H1 (cell line): Measurements from ENCODE around the gene CAP2. TPM values are rescaled to one million over a fixed set of nuclear protein-coding genes. Genes with fewer than 3 reads are reported as not detected.

Experiments used
- CTCF ChIA-PET: fragments of 300-600 bp; sonication (Branson Sonifier 250); formaldehyde crosslinking; loops from one replicate; lab custom pipeline; 2021; ENCODE audit not compliant: partially characterized antibody; lab: Charles Lee
- POLR2A ChIA-PET: fragments of 300-600 bp; sonication (Branson Sonifier 250); formaldehyde crosslinking; loops from one replicate; lab custom pipeline; 2021; ENCODE audit warnings: inconsistent platforms; ENCODE audit not compliant: partially characterized antibody; lab: Charles Lee
- DNase-seq, 2 experiments: peaks; one replicate each; pipeline versions ENCODE4 v3.0.0 to v3.0.0-alpha.2; 2010 to 2022; ENCODE audit warnings: low spot score in 2 of 2, low read depth in 1 of 2, mixed read lengths in 1 of 2
- FAIRE-seq: peaks from 2 replicates; lab custom pipeline; 2011; peaks lifted over from hg19 to GRCh38; lab: Jason Lieb, UNC
- H2AFZ ChIP-seq: 2 replicates; pipeline ENCODE4 v1.8.1; 2012; ENCODE audit warnings: low read length, inconsistent platforms
- H2AK5ac ChIP-seq: 2 replicates; pipeline ENCODE4 v1.6.1; 2013; ENCODE audit warnings: low read depth, low read length
- H2BK120ac ChIP-seq: replicated peaks from 2 replicates; pipeline ENCODE3; 2013; ENCODE audit warnings: low read depth, low read length, inconsistent platforms
- H2BK12ac ChIP-seq: 2 replicates; pipeline ENCODE4 v1.6.1; 2013; ENCODE audit warnings: low read depth, low read length
- H2BK15ac ChIP-seq: 2 replicates; pipeline ENCODE4 v1.6.1; 2013; ENCODE audit warnings: low read length
- H2BK20ac ChIP-seq: 2 replicates; pipeline ENCODE4 v1.6.1; 2013; ENCODE audit warnings: low read length
- H2BK5ac ChIP-seq: 2 replicates; pipeline ENCODE4 v1.6.1; 2013; ENCODE audit warnings: low read depth, low read length
- H3K14ac ChIP-seq: 2 replicates; pipeline ENCODE4 v1.6.1; 2013; ENCODE audit warnings: inconsistent platforms; ENCODE audit not compliant: insufficient read length
- H3K18ac ChIP-seq: 2 replicates; pipeline ENCODE4 v1.6.1; 2013; ENCODE audit warnings: low read length; ENCODE audit errors: extremely low read depth
- H3K23ac ChIP-seq: 2 replicates; pipeline ENCODE4 v1.6.1; 2013; ENCODE audit warnings: inconsistent platforms; ENCODE audit not compliant: insufficient read length
- H3K23me2 ChIP-seq: 2 replicates; pipeline ENCODE4 v1.6.1; 2013; ENCODE audit warnings: low read depth, low read length
- H3K27ac ChIP-seq: 2 replicates; pipeline ENCODE4 v1.6.1; 2011; ENCODE audit warnings: low read depth, low read length, inconsistent platforms
- H3K27me3 ChIP-seq, 4 experiments: replicated peaks in 1 of 4; 1 replicate in 1 of 4; 2 replicates in 3 of 4; pipeline versions ENCODE4 v1.6.1 to v1.8.1; 2011 to 2013; ENCODE audit warnings: low read length in 3 of 4, mild to moderate bottlenecking in 3 of 4, inconsistent platforms in 2 of 4, mixed read lengths in 2 of 4, moderate library complexity in 1 of 4; ENCODE audit not compliant: control insufficient read depth in 3 of 4, insufficient read depth in 3 of 4; ENCODE audit errors: extremely low read depth in 1 of 4
- H3K36me3 ChIP-seq, 4 experiments: 2 replicates each; pipeline versions ENCODE4 v1.6.1 to v1.8.1; 2011 to 2013; ENCODE audit warnings: mild to moderate bottlenecking in 4 of 4, low read length in 3 of 4, moderate library complexity in 2 of 4, control low read depth in 1 of 4, inconsistent platforms in 1 of 4; ENCODE audit not compliant: insufficient read depth in 4 of 4, control insufficient read depth in 2 of 4
- H3K4ac ChIP-seq: replicated peaks from 2 replicates; pipeline ENCODE3; 2013; ENCODE audit warnings: low read length, low read depth, mixed read lengths, inconsistent platforms; ENCODE audit not compliant: insufficient read length
- H3K4me1 ChIP-seq, 4 experiments: replicated peaks in 1 of 4; 1 replicate in 1 of 4; 2 replicates in 3 of 4; pipeline versions ENCODE4 v1.6.1 to v1.8.1; 2011 to 2013; ENCODE audit warnings: low read length in 3 of 4, inconsistent platforms in 2 of 4, mixed read lengths in 1 of 4; ENCODE audit not compliant: insufficient read depth in 4 of 4, control insufficient read depth in 3 of 4
- H3K4me2 ChIP-seq, 2 experiments: 2 replicates each; pipeline versions ENCODE4 v1.6.1 to v1.8.1; 2011 to 2013; ENCODE audit warnings: low read depth in 2 of 2, low read length in 2 of 2, control low read depth in 1 of 2, inconsistent platforms in 1 of 2, mild to moderate bottlenecking in 1 of 2; ENCODE audit not compliant: insufficient read depth in 1 of 2
- H3K4me3 ChIP-seq, 4 experiments: fragments of 200-600, 300-600 bp in 1 of 4; sonication (generic), shearing (Covaris generic), sonication (Bioruptor Twin) in 1 of 4; 2 replicates each; pipeline versions ENCODE4 v1.5.1 to v1.8.1; 2011 to 2016; ENCODE audit warnings: low read length in 4 of 4, low read depth in 3 of 4, control low read depth in 2 of 4, inconsistent platforms in 2 of 4, mild to moderate bottlenecking in 2 of 4, mixed read lengths in 1 of 4, moderate library complexity in 1 of 4; ENCODE audit not compliant: insufficient read depth in 2 of 4; ENCODE audit errors: extremely low read depth in 1 of 4
- H3K56ac ChIP-seq: replicated peaks from 2 replicates; pipeline ENCODE3; 2013; ENCODE audit warnings: low read depth, mild to moderate bottlenecking, mixed read lengths, low read length, inconsistent platforms; ENCODE audit not compliant: insufficient read length
- H3K79me1 ChIP-seq: 2 replicates; pipeline ENCODE4 v1.6.1; 2013; ENCODE audit warnings: low read depth, low read length, control low read depth
- H3K79me2 ChIP-seq, 2 experiments: 2 replicates each; pipeline versions ENCODE4 v1.6.1 to v1.8.1; 2012 to 2013; ENCODE audit warnings: low read length in 2 of 2, mild to moderate bottlenecking in 2 of 2, inconsistent platforms in 1 of 2; ENCODE audit not compliant: insufficient read depth in 2 of 2, control insufficient read depth in 1 of 2
- H3K9ac ChIP-seq, 4 experiments: replicated peaks in 1 of 4; 1 replicate in 1 of 4; 2 replicates in 3 of 4; pipeline versions ENCODE4 v1.6.1 to v1.8.1; 2011 to 2013; ENCODE audit warnings: low read depth in 3 of 4, low read length in 3 of 4, control low read depth in 2 of 4, mild to moderate bottlenecking in 2 of 4, moderate library complexity in 2 of 4, inconsistent platforms in 1 of 4; ENCODE audit errors: extremely low read depth in 1 of 4
- H3K9me3 ChIP-seq, 2 experiments: 2 replicates each; pipeline versions ENCODE4 v1.6.1 to v1.8.1; 2012 to 2013; ENCODE audit warnings: mild to moderate bottlenecking in 2 of 2, moderate library complexity in 2 of 2, control low read depth in 1 of 2, inconsistent platforms in 1 of 2, low read depth in 1 of 2, low read length in 1 of 2, mixed read lengths in 1 of 2; ENCODE audit not compliant: insufficient read depth in 2 of 2
- H4K20me1 ChIP-seq, 2 experiments: replicated peaks in 1 of 2; 2 replicates each; pipeline versions ENCODE3 to v1.8.1; 2011 to 2013; ENCODE audit warnings: inconsistent platforms in 2 of 2, low read length in 2 of 2, mild to moderate bottlenecking in 1 of 2; ENCODE audit not compliant: insufficient read depth in 2 of 2, control insufficient read depth in 1 of 2
- H4K5ac ChIP-seq: 2 replicates; pipeline ENCODE4 v1.6.1; 2013; ENCODE audit warnings: low read length, low read depth, mixed read lengths, inconsistent platforms; ENCODE audit not compliant: insufficient read length
- H4K8ac ChIP-seq: 2 replicates; pipeline ENCODE4 v1.8.0; 2013; ENCODE audit warnings: mild to moderate bottlenecking, moderate library complexity, low read length, inconsistent platforms; ENCODE audit not compliant: insufficient read depth; ENCODE audit errors: extremely low read depth
- H4K91ac ChIP-seq: replicated peaks from 2 replicates; pipeline ENCODE3; 2013; ENCODE audit warnings: low read length, mixed read lengths, inconsistent platforms; ENCODE audit not compliant: insufficient read length
- ATF2 ChIP-seq: IDR thresholded peaks from 2 replicates; pipeline ENCODE4 v1.6.1; 2012; ENCODE audit warnings: low read length, inconsistent platforms
- BRCA1 ChIP-seq: IDR thresholded peaks from 2 replicates; pipeline ENCODE4 v1.6.1; 2012; ENCODE audit warnings: low read depth, low read length, improper control_type of control experiment
- CBX5 ChIP-seq: fragments of 300-800, 300-1000 bp; sonication (generic); IDR thresholded peaks from 2 replicates; pipeline ENCODE4 v1.7.1; 2016; ENCODE audit warnings: antibody characterized with exemption, low read length, low read depth
- CHD2 ChIP-seq: IDR thresholded peaks from 2 replicates; pipeline ENCODE4 v1.6.1; 2012; ENCODE audit warnings: low read length, improper control_type of control experiment
- GABPA ChIP-seq: IDR thresholded peaks from 2 replicates; pipeline ENCODE4 v1.6.1; 2011; ENCODE audit warnings: mild to moderate bottlenecking, low read length, moderate library complexity, borderline replicate concordance; ENCODE audit not compliant: insufficient read depth
- RAD21 ChIP-seq, 2 experiments: IDR thresholded peaks in 1 of 2; conservative IDR thresholded peaks in 1 of 2; 2 replicates each; pipeline ENCODE4 v1.6.1; 2011; ENCODE audit warnings: low read depth in 2 of 2, low read length in 2 of 2, improper control_type of control experiment in 1 of 2, inconsistent platforms in 1 of 2, mild to moderate bottlenecking in 1 of 2, moderate library complexity in 1 of 2
- RFX5 ChIP-seq: IDR thresholded peaks from 2 replicates; pipeline ENCODE4 v1.6.1; 2011; ENCODE audit warnings: low read depth, low read length, improper control_type of control experiment, borderline replicate concordance
- SIN3A ChIP-seq, 2 experiments: IDR thresholded peaks in 1 of 2; conservative IDR thresholded peaks in 1 of 2; 2 replicates each; pipeline ENCODE4 v1.6.1; 2011 to 2012; ENCODE audit warnings: low read length in 2 of 2, improper control_type of control experiment in 1 of 2, low read depth in 1 of 2, mild to moderate bottlenecking in 1 of 2
- SP1 ChIP-seq: IDR thresholded peaks from 2 replicates; pipeline ENCODE4 v1.6.1; 2011; ENCODE audit warnings: low read depth, low read length
- SRF ChIP-seq: IDR thresholded peaks from 2 replicates; pipeline ENCODE4 v1.6.1; 2011; ENCODE audit warnings: mild to moderate bottlenecking, low read depth, low read length, moderate library complexity
- TCF12 ChIP-seq: IDR thresholded peaks from 2 replicates; pipeline ENCODE4 v1.6.1; 2011; ENCODE audit warnings: low read depth, mild to moderate bottlenecking, low read length
- TEAD4 ChIP-seq: IDR thresholded peaks from 2 replicates; pipeline ENCODE4 v1.6.1; 2012; ENCODE audit warnings: low read depth, low read length, inconsistent platforms, mixed read lengths
- WGBS, 2 experiments: shearing (Covaris generic) in 1 of 2; methylation state at CpG; one replicate each; pipeline versions ENCODE4 v1.1.6 to v1.1.7; 2013 to 2015; ENCODE audit warnings: low lambda C conversion rate in 2 of 2, mixed read lengths in 2 of 2, inconsistent platforms in 1 of 2, low coverage in 1 of 2, missing lambda C conversion rate in 1 of 2; ENCODE audit not compliant: insufficient replicate concordance in 2 of 2, insufficient coverage in 1 of 2, insufficient read length in 1 of 2; ENCODE audit errors: extremely low coverage in 1 of 2, missing lambda C conversion rate in 1 of 2; 5-methylcytosine and 5-hydroxymethylcytosine counted together
- polyA plus RNA-seq, 7 experiments: library from polyadenylated mRNA; depleted of rRNA in 3 of 7; stranded (reverse) in 5 of 7; unstranded in 2 of 7; fragments of >200 nt in 5 of 7; fragments of 200-250 nt in 2 of 7; gene quantifications; 1 replicate in 5 of 7; 2 replicates in 1 of 7; 4 replicates in 1 of 7; pipeline versions ENCODE4 v1.2.1 to v1.2.3, GENCODE V29; 2011 to 2013; ENCODE audit warnings: missing spikeins in 2 of 7, mixed read lengths in 2 of 7
- total RNA-seq: library from RNA; stranded (reverse); fragmentation: NEBNext Ultra II Directional; extraction: Animal tissue kit (Norgen Biotek cat#: 25700); gene quantifications from 2 replicates; pipeline ENCODE4 v1.2.1, GENCODE V29; 2021

CAP2 gene
- total and polyA plus RNA-seq, 2 of the 8 experiments (the other 6 are each of a cell fraction or from before 2014, with no cell fraction given): 7.2 to 10.0 TPM

- Histone ChIP-seq H2BK5ac (no peak overlapping the region), H3K56ac (no peak overlapping the region), H2AK5ac (no peak overlapping the region), H3K9me3 (no peaks in the 10 kb centered on the region), H3K27me3 (no peaks in the 10 kb centered on the region), H3K79me1 (no peaks in the 10 kb centered on the region), H3K23me2 (no peaks in the 10 kb centered on the region), H2BK20ac (no peak overlapping the region), H3K36me3 (no peaks in the 10 kb centered on the region), H4K20me1 (no peaks in the 10 kb centered on the region), H2BK12ac (no peak overlapping the region), H3K18ac (no peak overlapping the region), H3K4me1 (no peaks in the 10 kb centered on the region), H2AFZ (no peak overlapping the region), H4K91ac (no peak overlapping the region), H2BK15ac (no peak overlapping the region), H3K9ac (no peak overlapping the region), H4K5ac (no peak overlapping the region), H3K79me2 (no peaks in the 10 kb centered on the region), H3K23ac (no peak overlapping the region), H2BK120ac (no peak overlapping the region), H3K4ac (no peak overlapping the region), H4K8ac (no peak overlapping the region), H3K4me3 (no peak overlapping the region), H3K4me2 (no peak overlapping the region), H3K27ac (no peak overlapping the region), H3K14ac (no peak overlapping the region)
- 68% methylated on average over 2 of the region's 2 CpGs; no CpG with 5 or more reads in 1 of the 2 experiments for WGBS, 2 experiments
- POLR2A ChIA-PET: interaction anchor here (0.6 to 1.0 kb wide), 2 partner anchors 72 to 78 kb away, joined by 3 to 4 read pairs; no protein-coding TSS in a partner anchor
- FAIRE-seq (no peak), DNase-seq (no peak)
- TF ChIP-seq SIN3A (conservative IDR thresholded peaks at IDR 0.05 in 1 of 2, IDR thresholded peaks at IDR 0.05 in 1 of 2; ENCODE audit: low read depth in 1 of 2, low read length in 2 of 2) (no peak), BRCA1 (no peak), SRF (no peak), GABPA (no peak), CHD2 (no peak), TCF12 (no peak), TEAD4 (no peak), CBX5 (no peak), RAD21 (IDR thresholded peaks at IDR 0.05 in 1 of 2, conservative IDR thresholded peaks at IDR 0.05 in 1 of 2; ENCODE audit: low read depth in 2 of 2, low read length in 2 of 2) (no peak), ATF2 (no peak), RFX5 (no peak), SP1 (no peak)
- CTCF ChIA-PET: interaction anchor here (0.6 to 1.7 kb wide), 4 partner anchors 8 to 115 kb away, joined by 3 to 6 read pairs (median 4); no protein-coding TSS in a partner anchor
Observed at GRCh38 chr6:17347012-17347411, 46.4 kb upstream of the CAP2 start.
